ENCODE data around the gene UGT1A4.

DNA sequence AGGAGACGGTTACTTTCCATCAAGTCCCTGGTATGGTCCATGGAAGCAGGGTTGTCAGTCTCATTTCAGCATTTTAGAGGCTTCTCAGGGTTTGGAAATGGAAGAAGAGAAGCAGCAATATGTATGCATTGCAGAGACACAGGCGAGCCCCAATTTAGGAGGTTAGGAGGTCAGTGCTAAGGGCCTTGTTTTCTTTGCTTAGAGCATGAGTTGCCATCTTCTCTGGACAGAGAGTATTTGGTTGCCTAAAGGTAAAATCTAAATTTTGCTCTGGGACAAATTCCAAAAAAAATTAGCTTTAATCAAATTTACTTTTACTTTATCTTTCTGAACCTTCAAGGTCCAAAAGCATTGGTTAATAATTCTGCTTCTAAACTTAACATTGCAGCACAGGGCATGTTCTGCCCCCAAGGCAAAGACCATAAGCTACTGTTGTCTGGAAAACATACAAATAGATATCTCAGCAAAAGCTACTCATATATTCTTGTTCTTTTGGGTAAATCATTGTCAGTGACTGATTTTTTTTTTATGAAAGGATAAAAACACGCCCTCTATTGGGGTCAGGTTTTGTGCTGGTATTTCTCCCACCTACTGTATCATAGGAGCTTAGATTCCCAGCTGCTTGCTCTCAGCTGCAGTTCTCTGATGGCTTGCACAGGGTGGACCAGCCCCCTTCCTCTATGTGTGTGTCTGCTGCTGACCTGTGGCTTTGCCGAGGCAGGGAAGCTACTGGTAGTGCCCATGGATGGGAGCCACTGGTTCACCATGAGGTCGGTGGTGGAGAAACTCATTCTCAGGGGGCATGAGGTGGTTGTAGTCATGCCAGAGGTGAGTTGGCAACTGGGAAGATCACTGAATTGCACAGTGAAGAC, 47.0 kb upstream of the UGT1A4 start, which contains the start of gene UGT1A9:
- TF ChIP-seq ZBTB17 (CRISPR knock-in tag; IDR thresholded peaks at IDR 0.05): no peak
- TF ChIP-seq SP1 (CRISPR knock-in tag; IDR thresholded peaks at IDR 0.05): no peak
- TF ChIP-seq EP300 (IDR thresholded peaks at IDR 0.05; ENCODE audit: low read length): no peak
- TF ChIP-seq EGR1 (conservative IDR thresholded peaks at IDR 0.05): no peak
- TF ChIP-seq, protein P1, sequence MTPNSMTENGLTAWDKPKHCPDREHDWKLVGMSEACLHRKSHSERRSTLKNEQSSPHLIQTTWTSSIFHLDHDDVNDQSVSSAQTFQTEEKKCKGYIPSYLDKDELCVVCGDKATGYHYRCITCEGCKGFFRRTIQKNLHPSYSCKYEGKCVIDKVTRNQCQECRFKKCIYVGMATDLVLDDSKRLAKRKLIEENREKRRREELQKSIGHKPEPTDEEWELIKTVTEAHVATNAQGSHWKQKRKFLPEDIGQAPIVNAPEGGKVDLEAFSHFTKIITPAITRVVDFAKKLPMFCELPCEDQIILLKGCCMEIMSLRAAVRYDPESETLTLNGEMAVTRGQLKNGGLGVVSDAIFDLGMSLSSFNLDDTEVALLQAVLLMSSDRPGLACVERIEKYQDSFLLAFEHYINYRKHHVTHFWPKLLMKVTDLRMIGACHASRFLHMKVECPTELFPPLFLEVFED (CRISPR knock-in tag; conservative IDR thresholded peaks at IDR 0.05): no peak
- no peak for TF ChIP-seq TEAD2 (tag; IDR thresholded peaks at IDR 0.05)
- no peak for TF ChIP-seq POLR2AphosphoS5 (IDR thresholded peaks at IDR 0.05; ENCODE audit: control insufficient read depth, insufficient read depth, low read depth, low read length)
- no peak for TF ChIP-seq POLR2A (conservative IDR thresholded peaks at IDR 0.05)
- TF ChIP-seq MEF2D (tag; conservative IDR thresholded peaks at IDR 0.05; ENCODE audit: low read depth): no peak
- TF ChIP-seq, protein P2, sequence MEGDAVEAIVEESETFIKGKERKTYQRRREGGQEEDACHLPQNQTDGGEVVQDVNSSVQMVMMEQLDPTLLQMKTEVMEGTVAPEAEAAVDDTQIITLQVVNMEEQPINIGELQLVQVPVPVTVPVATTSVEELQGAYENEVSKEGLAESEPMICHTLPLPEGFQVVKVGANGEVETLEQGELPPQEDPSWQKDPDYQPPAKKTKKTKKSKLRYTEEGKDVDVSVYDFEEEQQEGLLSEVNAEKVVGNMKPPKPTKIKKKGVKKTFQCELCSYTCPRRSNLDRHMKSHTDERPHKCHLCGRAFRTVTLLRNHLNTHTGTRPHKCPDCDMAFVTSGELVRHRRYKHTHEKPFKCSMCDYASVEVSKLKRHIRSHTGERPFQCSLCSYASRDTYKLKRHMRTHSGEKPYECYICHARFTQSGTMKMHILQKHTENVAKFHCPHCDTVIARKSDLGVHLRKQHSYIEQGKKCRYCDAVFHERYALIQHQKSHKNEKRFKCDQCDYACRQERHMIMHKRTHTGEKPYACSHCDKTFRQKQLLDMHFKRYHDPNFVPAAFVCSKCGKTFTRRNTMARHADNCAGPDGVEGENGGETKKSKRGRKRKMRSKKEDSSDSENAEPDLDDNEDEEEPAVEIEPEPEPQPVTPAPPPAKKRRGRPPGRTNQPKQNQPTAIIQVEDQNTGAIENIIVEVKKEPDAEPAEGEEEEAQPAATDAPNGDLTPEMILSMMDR (IDR thresholded peaks at IDR 0.05 in 2 of 3, conservative IDR thresholded peaks at IDR 0.05 in 1 of 3; ENCODE audit: insufficient read depth in 2 of 3, low read depth in 1 of 3, low read length in 3 of 3): no peak
- no peak for TF ChIP-seq MECOM (CRISPR knock-in tag; IDR thresholded peaks at IDR 0.05)
- no peak for TF ChIP-seq ZNF263 (CRISPR knock-in tag; IDR thresholded peaks at IDR 0.05; ENCODE audit: borderline replicate concordance)

Data from K562 (cell line).